ENCODE measurements around the gene FIGLA. TPM values are rescaled to one million over a fixed set of nuclear protein-coding genes. Genes with fewer than 3 reads are reported as not detected.
"Not testable (repeated sequence)": the region's sequence is repeated elsewhere in the genome, so short reads cannot be mapped to it uniquely, and the experiment has no call there.

FIGLA gene
- total and polyA plus RNA-seq, 3 donors from 2014 or later, result 0.62 to 0.69 TPM; not detected in 1

DNA sequence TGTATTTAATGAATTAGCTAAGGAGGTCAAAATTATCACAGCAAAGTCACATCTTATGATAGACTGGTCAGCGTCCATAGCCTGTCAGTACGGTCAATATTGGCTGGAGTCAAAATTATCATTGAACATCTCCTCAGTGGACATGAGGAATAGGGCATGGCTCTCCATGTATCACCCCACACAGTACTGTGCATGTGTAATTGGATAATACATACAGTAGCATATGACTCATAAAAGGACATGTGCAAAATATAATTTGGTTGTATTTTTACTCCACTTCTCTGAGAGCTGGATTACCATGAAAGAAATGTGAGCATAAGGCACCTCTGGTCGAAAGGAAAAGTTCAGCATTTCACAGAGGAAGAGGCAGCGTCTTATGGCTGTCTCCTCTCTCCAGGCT lies 47.4 kb downstream of the FIGLA start:
- H3K27me3 ChIP-seq, result no peaks in the 10 kb centered on the region
- H3K27ac ChIP-seq, result no peak overlapping the region
- 80 to 93% methylated on average over 4 of the region's 4 CpGs for WGBS, 2 donors
- intact Hi-C loops (cut with DNase I; ENCODE audit: low total_unique reads), result no loop called here
- no peaks in the 10 kb centered on the region for H3K9me3 ChIP-seq
- DNase-seq, result no peak
- H3K36me3 ChIP-seq (ENCODE audit: low read depth, missing control alignments), result no peaks in the 10 kb centered on the region
- H3K4me3 ChIP-seq, result no peak overlapping the region
- no peaks in the 10 kb centered on the region for H3K4me1 ChIP-seq
- TF ChIP-seq POLR2A (IDR thresholded peaks at IDR 0.05), result no peak
- TF ChIP-seq, protein P1, sequence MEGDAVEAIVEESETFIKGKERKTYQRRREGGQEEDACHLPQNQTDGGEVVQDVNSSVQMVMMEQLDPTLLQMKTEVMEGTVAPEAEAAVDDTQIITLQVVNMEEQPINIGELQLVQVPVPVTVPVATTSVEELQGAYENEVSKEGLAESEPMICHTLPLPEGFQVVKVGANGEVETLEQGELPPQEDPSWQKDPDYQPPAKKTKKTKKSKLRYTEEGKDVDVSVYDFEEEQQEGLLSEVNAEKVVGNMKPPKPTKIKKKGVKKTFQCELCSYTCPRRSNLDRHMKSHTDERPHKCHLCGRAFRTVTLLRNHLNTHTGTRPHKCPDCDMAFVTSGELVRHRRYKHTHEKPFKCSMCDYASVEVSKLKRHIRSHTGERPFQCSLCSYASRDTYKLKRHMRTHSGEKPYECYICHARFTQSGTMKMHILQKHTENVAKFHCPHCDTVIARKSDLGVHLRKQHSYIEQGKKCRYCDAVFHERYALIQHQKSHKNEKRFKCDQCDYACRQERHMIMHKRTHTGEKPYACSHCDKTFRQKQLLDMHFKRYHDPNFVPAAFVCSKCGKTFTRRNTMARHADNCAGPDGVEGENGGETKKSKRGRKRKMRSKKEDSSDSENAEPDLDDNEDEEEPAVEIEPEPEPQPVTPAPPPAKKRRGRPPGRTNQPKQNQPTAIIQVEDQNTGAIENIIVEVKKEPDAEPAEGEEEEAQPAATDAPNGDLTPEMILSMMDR (IDR thresholded peaks at IDR 0.05), result no peak

DNA sequence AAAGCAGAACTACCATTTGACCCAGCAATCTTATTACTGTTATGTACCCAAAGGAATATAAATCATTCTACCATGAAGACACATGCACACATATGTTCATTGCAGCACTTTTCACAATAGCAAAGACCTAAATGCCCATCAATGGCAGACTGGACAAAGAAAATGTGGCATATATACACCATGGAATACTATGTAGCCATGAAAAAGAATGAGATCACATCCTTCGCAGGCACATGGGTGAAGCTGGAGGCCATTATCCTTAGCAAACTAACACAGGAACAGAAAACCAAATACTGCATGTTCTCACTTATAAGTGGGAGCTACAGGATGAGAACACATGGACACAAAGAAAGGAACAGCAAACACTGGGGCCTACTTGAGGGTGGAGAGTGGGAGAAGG lies 51.0 kb downstream of the FIGLA start:
- H3K27ac ChIP-seq; H3K36me3 ChIP-seq (ENCODE audit: low read depth, missing control alignments); DNase-seq; intact Hi-C loops (cut with DNase I; ENCODE audit: low total_unique reads); H3K4me1 ChIP-seq; H3K9me3 ChIP-seq; H3K27me3 ChIP-seq; H3K4me3 ChIP-seq: not testable (repeated sequence)
- 94 to 95% methylated on average over 1 of the region's 1 CpG for WGBS, 2 donors

DNA sequence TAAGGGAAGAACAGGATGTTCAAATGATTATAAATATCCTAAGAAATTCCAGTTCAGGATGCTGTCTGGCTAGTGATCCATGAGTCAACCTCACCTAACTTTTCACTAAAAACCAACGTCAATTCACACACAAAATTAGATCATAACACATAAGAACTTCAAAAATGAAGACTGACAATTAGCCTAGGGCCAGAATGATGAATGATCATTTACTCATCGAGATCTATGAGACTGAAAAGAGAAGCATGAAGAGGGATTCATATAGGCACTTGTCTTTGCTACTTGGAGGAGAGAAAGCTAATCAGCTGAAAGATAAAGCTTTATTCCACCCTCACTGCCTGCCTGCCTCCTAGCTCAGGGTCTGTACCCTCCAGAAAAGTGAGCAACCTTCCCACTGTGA lies 52.3 kb downstream of the FIGLA start:
- no peaks in the 10 kb centered on the region for H3K27me3 ChIP-seq
- H3K36me3 ChIP-seq (ENCODE audit: low read depth, missing control alignments), result no peaks in the 10 kb centered on the region
- H3K27ac ChIP-seq, result no peak overlapping the region
- 52 to 60% methylated on average over 2 of the region's 2 CpGs for WGBS, 2 donors
- no peak for TF ChIP-seq POLR2A (IDR thresholded peaks at IDR 0.05)
- TF ChIP-seq, protein P1 (IDR thresholded peaks at IDR 0.05), result no peak
- no peak overlapping the region for H3K4me3 ChIP-seq
- no peaks in the 10 kb centered on the region for H3K4me1 ChIP-seq
- DNase-seq, result no peak
- intact Hi-C loops (cut with DNase I; ENCODE audit: low total_unique reads), result no loop called here
- H3K9me3 ChIP-seq, result no peaks in the 10 kb centered on the region

DNA sequence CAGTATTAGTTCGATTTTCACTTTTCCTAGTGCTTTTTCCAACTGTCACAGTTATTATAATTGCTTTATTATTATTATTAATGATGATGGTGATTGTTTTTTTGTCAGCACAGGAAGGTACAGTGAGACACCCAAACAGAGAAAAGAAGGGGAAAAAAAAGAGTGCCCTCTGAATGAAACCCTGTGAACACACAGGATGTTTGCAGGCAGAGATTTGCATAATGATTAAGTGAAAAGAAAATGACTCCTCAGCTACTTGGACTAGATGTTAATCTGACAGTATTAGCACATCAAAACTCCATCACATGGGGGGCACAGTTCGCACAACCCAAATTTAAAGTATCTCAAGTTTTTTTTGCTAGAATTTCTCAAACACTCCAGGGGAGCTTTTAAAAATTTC lies 55.4 kb downstream of the FIGLA start:
- TF ChIP-seq, protein P1 (IDR thresholded peaks at IDR 0.05), result no peak
- TF ChIP-seq POLR2A (IDR thresholded peaks at IDR 0.05), result no peak

DNA sequence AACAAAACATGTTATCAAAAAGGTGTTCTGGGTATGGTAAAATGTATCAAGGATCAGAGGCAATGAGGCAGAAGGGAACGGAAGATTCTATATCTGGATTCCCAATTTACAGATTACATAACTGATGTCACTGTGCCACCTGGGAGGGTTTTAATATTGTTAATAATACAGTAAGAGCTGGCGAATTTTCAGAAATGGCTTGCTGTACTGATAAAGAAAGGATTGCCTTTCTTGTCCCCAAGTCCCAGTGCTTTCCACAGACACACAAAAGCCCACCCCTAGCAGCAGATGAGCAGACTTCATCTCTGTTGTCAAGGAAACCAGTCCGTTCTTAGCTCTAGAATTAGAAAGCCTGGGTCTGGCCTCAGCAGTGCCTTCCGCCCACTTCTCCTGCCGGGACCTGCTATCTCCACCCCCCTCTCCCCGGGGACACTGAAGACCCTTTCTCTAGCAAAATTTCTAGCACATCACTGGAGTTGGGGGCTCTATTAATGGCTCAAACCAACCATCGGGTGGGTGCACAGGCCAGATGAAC lies 56.7 kb downstream of the FIGLA start:
- Histone ChIP-seq H3K36me3 (ENCODE audit: low read depth, missing control alignments) (no peaks in the 10 kb centered on the region), H3K4me1 (no peaks in the 10 kb centered on the region), H3K4me3 (no peak overlapping the region), H3K27ac (no peak overlapping the region), H3K27me3 (no peaks in the 10 kb centered on the region), H3K9me3 (no peaks in the 10 kb centered on the region)
- DNase-seq, result no peak
- 59 to 70% methylated on average over 7 of the region's 7 CpGs for WGBS, 2 donors
- intact Hi-C loops (cut with DNase I; ENCODE audit: low total_unique reads), result no loop called here
- TF ChIP-seq, protein P1 (IDR thresholded peaks at IDR 0.05), result no peak
- TF ChIP-seq POLR2A (IDR thresholded peaks at IDR 0.05), result no peak

More for the DNA sequence above, 55.4 kb downstream of the FIGLA start:
- Histone ChIP-seq H3K36me3 (ENCODE audit: low read depth, missing control alignments) (no peaks in the 10 kb centered on the region), H3K9me3 (no peaks in the 10 kb centered on the region), H3K27me3 (no peaks in the 10 kb centered on the region), H3K4me1 (no peaks in the 10 kb centered on the region), H3K27ac (no peak overlapping the region), H3K4me3 (no peak overlapping the region)
- WGBS, 2 donors, result 71 to 74% methylated on average over 2 of the region's 2 CpGs
- DNase-seq, result no peak
- intact Hi-C loops (cut with DNase I; ENCODE audit: low total_unique reads), result no loop called here

All from testis (tissue), 3 donors.